Stomach (tissue), 9 donors: ENCODE data around the gene TBC1D5. TPM values are rescaled to one million over a fixed set of nuclear protein-coding genes. Genes with fewer than 3 reads are reported as not detected.
"Not testable (repeated sequence)": the region's sequence is repeated elsewhere in the genome, so short reads cannot be mapped to it uniquely, and the experiment has no call there.

ENCODE experiments used
- DNase-seq, 2 donors: peaks; one replicate each; pipeline versions ENCODE4 v3.0.0 to v3.0.0-alpha.2; 2013 to 2019
- H3K27ac ChIP-seq, 5 donors: fragments of 200-600 bp in 4 of 5; sonication (generic) in 4 of 5; one replicate each; pipeline ENCODE4 v1.5.1; 2013 to 2019; ENCODE audit warnings: mild to moderate bottlenecking in 1 of 5, moderate library complexity in 1 of 5
- H3K27me3 ChIP-seq, 3 donors: fragments of 200-600 bp; sonication (generic); one replicate each; pipeline ENCODE4 v1.5.1; 2017 to 2019; ENCODE audit warnings: mixed run types in 1 of 3
- H3K36me3 ChIP-seq, 4 donors: fragments of 200-600 bp; sonication (generic); 1 replicate in 3 of 4; 2 replicates in 1 of 4; pipeline ENCODE4 v1.5.1; 2016 to 2019
- H3K4me1 ChIP-seq, 4 donors: fragments of 200-600 bp; sonication (generic); one replicate each; pipeline ENCODE4 v1.5.1; 2016 to 2019
- H3K4me3 ChIP-seq, 4 donors: fragments of 200-600 bp; sonication (generic) in 3 of 4; one replicate each; pipeline ENCODE4 v1.5.1; 2016 to 2019; ENCODE audit warnings: mild to moderate bottlenecking in 1 of 4
- H3K9me3 ChIP-seq, 4 donors: fragments of 200-600 bp; sonication (generic); one replicate each; pipeline ENCODE4 v1.5.1; 2016 to 2019
- CTCF ChIP-seq, 7 experiments: fragments of 450-650 bp in 4 of 7; fragments of 200-600 bp in 3 of 7; sonication (generic) in 3 of 7; IDR thresholded peaks; one replicate each; pipeline ENCODE4 v1.5.1; 2016 to 2019; ENCODE audit warnings: antibody characterized with exemption in 7 of 7, control low read depth in 2 of 7, mild to moderate bottlenecking in 1 of 7
- EP300 ChIP-seq: sonication (generic); formaldehyde crosslinking; IDR thresholded peaks from one replicate; pipeline ENCODE4 v1.6.1; 2017; ENCODE audit warnings: antibody characterized with exemption
- POLR2A ChIP-seq, 4 donors: fragments of 450-650 bp; IDR thresholded peaks; one replicate each; pipeline ENCODE4 v1.6.1; 2016; ENCODE audit warnings: antibody characterized with exemption in 4 of 4, control low read depth in 2 of 4, mild to moderate bottlenecking in 1 of 4, moderate library complexity in 1 of 4
- POLR2AphosphoS5 ChIP-seq, 3 donors: sonication (generic); formaldehyde crosslinking; IDR thresholded peaks; one replicate each; pipeline ENCODE4 v1.6.1; 2016; ENCODE audit warnings: antibody characterized with exemption in 3 of 3
- WGBS, 5 donors: extraction: QIAGEN DNeasy Blood & Tissue Kit in 3 of 5; methylation state at CpG; one replicate each; pipeline versions ENCODE4 v1.1.5 to v1.1.7; 2013 to 2018; 5-methylcytosine and 5-hydroxymethylcytosine counted together
- intact Hi-C: fragments of 100-400 bp; cut with DNase I; formaldehyde crosslinking; loops from one replicate; pipeline ENCODE4 v1.15.1; 2023; ENCODE audit warnings: low total_unique reads
- polyA plus RNA-seq, 3 donors: library from polyadenylated mRNA; stranded (reverse); fragments of 200-250 nt; gene quantifications; one replicate each; pipeline ENCODE4 v1.2.3, GENCODE V29; 2013
- total RNA-seq, 5 donors: library from RNA; depleted of rRNA; stranded (reverse); fragments of >200 nt; gene quantifications; one replicate each; pipeline versions ENCODE4 v1.1.0 to v1.2.3, GENCODE V29; 2014 to 2016
- donor health status: healthy with polysubstance abuse.
- donor health status: Bipolar disorder and iron deficiency.
- donor health status: healthy.

The TBC1D5 gene
- total and polyA plus RNA-seq, 8 donors, result 4.7 to 75.1 (median 32.0) TPM

- 14 to 27% (median 19%) methylated on average over 3 of the region's 3 CpGs for WGBS, 5 donors
- Histone ChIP-seq H3K4me1 (peaks cover 21 to 59% (median 45%) of the 10 kb centered on the region in 4 donors), H3K9me3 (no peaks in the 10 kb centered on the region), H3K36me3 (peaks cover 0 to under 1% (median 0%) of the 10 kb centered on the region in 4 donors), H3K27ac (peak overlapping the region; percentile 74 to 100 (median 98)), H3K4me3 (peak overlapping the region; percentile 65 to 83 (median 72)), H3K27me3 (no peaks in the 10 kb centered on the region)
- no peak for TF ChIP-seq CTCF (IDR thresholded peaks at IDR 0.05)
- peak in 2 of 3 donors; percentile 58 to 62 for TF ChIP-seq POLR2AphosphoS5 (IDR thresholded peaks at IDR 0.05)
- TF ChIP-seq POLR2A (IDR thresholded peaks at IDR 0.05), result peak in 1 of 4 donors; percentile 6
- intact Hi-C loops, result no loop called here
- peak in 1 of 2 donors; percentile 86 for DNase-seq
Measured at GRCh38 chr3:17740721-17741141, 1.7 kb downstream of the TBC1D5 start.

- WGBS, 5 donors, result 68 to 85% (median 78%) methylated on average over 2 of the region's 2 CpGs
- Histone ChIP-seq H3K4me3 (no peak overlapping the region), H3K27ac (peak overlapping the region in 4 of 5 donors; percentile 93 to 100 (median 99)), H3K36me3 (peaks cover 0 to 3% (median 0%) of the 10 kb centered on the region in 4 donors), H3K9me3 (no peaks in the 10 kb centered on the region), H3K4me1 (peaks cover 21 to 58% (median 45%) of the 10 kb centered on the region in 4 donors), H3K27me3 (no peaks in the 10 kb centered on the region)
- DNase-seq, result no peak
- intact Hi-C loops, result no loop called here
- TF ChIP-seq POLR2AphosphoS5 (IDR thresholded peaks at IDR 0.05) (no peak), EP300 (no peak)
Measured at GRCh38 chr3:17738921-17739320, 3.5 kb downstream of the TBC1D5 start.

- H3K4me1 ChIP-seq, result peaks cover 21 to 51% (median 40%) of the 10 kb centered on the region in 4 donors
- intact Hi-C loops, result no loop called here
- peak overlapping the region in 1 of 5 donors; percentile 100 for H3K27ac ChIP-seq
- no peak for DNase-seq
- H3K4me3 ChIP-seq, result no peak overlapping the region
- TF ChIP-seq POLR2AphosphoS5 (IDR thresholded peaks at IDR 0.05), result no peak
- TF ChIP-seq EP300, result no peak
- TF ChIP-seq POLR2A (IDR thresholded peaks at IDR 0.05), result no peak
- TF ChIP-seq CTCF (IDR thresholded peaks at IDR 0.05), result no peak
- 77 to 85% (median 81%) methylated on average over 2 of the region's 2 CpGs for WGBS, 5 donors
- H3K36me3 ChIP-seq, result peaks cover 0 to 3% (median 0%) of the 10 kb centered on the region in 4 donors
- no peaks in the 10 kb centered on the region for H3K9me3 ChIP-seq
- H3K27me3 ChIP-seq, result no peaks in the 10 kb centered on the region
Measured at GRCh38 chr3:17738219-17738618, 4.2 kb downstream of the TBC1D5 start.

GRCh38 chr3:17737591-17737990 is 4.8 kb downstream of the TBC1D5 start:
- TF ChIP-seq POLR2A (IDR thresholded peaks at IDR 0.05) (no peak), CTCF (IDR thresholded peaks at IDR 0.05) (no peak), POLR2AphosphoS5 (IDR thresholded peaks at IDR 0.05) (no peak), EP300 (no peak)
- DNase-seq, result no peak
- no peaks in the 10 kb centered on the region for H3K9me3 ChIP-seq
- intact Hi-C loops, result no loop called here
- peaks cover 0 to 3% (median 0%) of the 10 kb centered on the region in 4 donors for H3K36me3 ChIP-seq
- H3K27me3 ChIP-seq, result no peaks in the 10 kb centered on the region
- H3K27ac ChIP-seq, result no peak overlapping the region
- peaks cover 21 to 49% (median 36%) of the 10 kb centered on the region in 4 donors for H3K4me1 ChIP-seq
- H3K4me3 ChIP-seq, result no peak overlapping the region

- H3K27ac ChIP-seq, H3K4me3 ChIP-seq, H3K36me3 ChIP-seq, intact Hi-C loops, H3K27me3 ChIP-seq, DNase-seq, H3K9me3 ChIP-seq: not testable (repeated sequence)
- WGBS, 5 donors, result 93 to 99% (median 99%) methylated on average over 7 of the region's 7 CpGs
- peaks cover 11 to 38% (median 25%) of the 10 kb centered on the region in 4 donors for H3K4me1 ChIP-seq
Measured at GRCh38 chr3:17735362-17735761, 7.1 kb downstream of the TBC1D5 start.
